Jurkat, Clone E6-1 (cell line): Measurements from ENCODE around the gene SMPX. TPM values are rescaled to one million over a fixed set of nuclear protein-coding genes. Genes with fewer than 3 reads are reported as not detected.
"Not testable (repeated sequence)": the region's sequence is repeated elsewhere in the genome, so short reads cannot be mapped to it uniquely, and the experiment has no call there.

Experiments used
- DNase-seq: peaks from one replicate; pipeline ENCODE4 v3.0.0-alpha.2; 2011; ENCODE audit warnings: low read depth, low spot score
- H3K4me3 ChIP-seq: 2 replicates; pipeline ENCODE4 v1.5.1; 2011; ENCODE audit warnings: mild to moderate bottlenecking, low read length, control low read depth, moderate library complexity
- polyA plus RNA-seq: library from polyadenylated mRNA; unstranded; fragments of >200 nt; gene quantifications from one replicate; pipeline ENCODE4 v1.2.1, GENCODE V29; 2012; ENCODE audit warnings: missing spikeins; ENCODE audit not compliant: insufficient read length, insufficient read depth

Gene SMPX
- not detected for polyA plus RNA-seq

DNA sequence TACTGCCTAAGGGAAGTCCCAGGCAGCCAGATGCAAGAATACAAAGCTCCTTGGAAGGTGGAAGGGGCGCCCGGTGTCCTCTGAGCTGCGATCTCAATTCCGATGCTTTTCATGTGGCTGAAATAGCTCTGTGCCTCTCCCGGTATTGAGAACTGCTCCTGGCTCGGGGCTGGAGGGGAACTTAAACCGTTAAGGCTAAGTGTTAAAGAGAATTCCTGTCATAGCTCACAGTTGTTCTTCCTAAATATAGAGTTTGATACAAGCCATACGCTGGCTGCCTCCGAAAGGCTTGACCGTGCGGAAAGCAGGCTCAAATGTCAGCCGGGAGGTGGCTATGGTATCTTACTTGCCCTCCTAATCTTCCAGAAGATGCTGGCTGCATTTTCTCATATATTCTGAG is at the start of gene SMPX:
Gene SMPX, minus strand, starts transcription at position 157 of the 400 bp plus-strand sequence. CDS start 3,826 bp downstream, outside the sequence.
- H3K4me3 ChIP-seq, result no peak within 1 kb of the TSS
- no peak for DNase-seq

DNA sequence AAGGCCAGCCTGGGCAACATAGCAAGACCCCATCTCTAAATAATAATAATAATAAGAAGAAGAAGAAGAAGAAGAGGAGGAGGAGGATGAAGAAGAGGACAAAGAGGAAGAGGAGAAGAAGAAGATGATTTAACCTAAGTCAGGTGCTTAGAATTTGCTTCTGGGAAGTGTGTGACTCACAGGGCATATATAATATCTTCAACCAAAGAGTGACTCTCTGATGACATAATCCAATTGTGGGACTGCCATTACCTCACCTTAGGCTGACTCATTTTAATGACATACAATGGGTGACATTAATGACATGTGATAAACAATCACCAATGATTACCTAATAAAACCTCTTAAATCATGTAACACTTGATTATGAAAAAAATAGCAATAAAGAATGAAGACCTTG is 48.8 kb upstream of the SMPX start:
- DNase-seq, result no peak
- H3K4me3 ChIP-seq, result no peak overlapping the region

DNA sequence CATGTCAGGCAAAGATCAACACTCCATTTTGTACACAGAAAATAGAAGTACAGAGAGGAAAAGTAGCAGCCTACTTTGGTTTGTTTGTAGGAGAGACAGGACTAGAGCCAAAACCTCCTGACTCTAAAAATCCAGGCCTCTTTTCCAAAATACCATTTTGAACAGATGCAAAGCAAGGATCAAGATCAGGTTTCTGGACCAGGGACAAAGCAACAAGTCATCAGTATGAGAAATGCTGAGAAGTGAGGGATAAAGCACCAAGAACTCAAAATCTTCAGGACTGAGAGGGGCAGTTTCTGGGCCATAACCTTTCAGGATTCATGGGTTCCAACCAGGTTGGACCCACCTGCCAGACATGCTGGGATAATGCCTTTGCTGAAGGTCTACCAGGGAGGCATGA is 44.9 kb upstream of the SMPX start:
- no peak for DNase-seq
- no peak overlapping the region for H3K4me3 ChIP-seq

DNA sequence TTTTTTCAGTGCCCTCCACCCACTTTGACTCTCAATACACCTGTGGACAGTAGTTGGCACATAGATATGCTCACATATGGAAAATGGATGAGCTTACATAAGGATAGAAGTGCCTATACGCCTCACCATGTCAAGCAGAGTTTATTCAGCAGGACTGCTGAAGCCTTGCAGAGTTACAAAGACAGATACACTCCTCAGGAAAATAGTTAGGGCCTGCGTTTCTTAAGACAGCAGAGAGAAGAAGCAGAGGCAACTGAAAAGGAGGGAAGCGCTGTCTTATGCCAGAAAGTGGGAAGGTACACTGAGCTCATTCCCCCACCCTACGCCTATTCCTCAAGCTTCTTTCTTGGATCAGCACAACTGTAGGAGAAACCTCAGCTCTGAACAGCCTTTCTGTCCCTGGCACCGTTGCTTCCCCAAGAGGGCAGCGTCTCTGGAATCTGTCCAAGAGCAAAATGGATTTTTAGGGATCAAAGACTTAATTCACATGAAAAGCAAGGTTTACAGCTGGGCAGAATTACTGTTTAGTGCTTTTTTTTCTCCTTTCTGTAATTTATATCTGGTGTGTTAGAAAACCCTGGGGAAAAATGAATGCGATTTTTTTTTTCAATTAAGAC is 44.2 kb upstream of the SMPX start:
- H3K4me3 ChIP-seq, result no peak overlapping the region
- DNase-seq, result no peak

DNA sequence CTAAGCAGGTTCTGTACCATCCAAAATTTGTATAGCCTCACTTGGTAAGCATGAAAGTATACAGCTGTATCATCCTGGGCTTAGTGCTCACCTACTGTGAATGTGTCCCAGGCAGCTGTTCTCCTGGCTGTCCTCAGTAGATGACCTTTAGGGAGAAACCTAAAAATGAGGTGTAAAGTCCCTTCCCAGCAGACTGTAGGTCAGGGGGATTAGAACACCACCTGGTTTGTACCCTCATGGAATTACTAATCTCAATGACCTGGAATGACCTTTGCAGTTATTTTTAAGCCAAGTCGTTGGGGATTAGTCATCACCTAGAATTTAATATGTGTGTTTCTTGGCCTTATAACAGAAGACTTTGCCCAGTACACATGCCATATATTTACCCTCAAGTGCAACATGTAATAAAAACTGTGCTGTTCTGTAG is 42.4 kb upstream of the SMPX start:
- no peak overlapping the region for H3K4me3 ChIP-seq
- DNase-seq, result no peak

DNA sequence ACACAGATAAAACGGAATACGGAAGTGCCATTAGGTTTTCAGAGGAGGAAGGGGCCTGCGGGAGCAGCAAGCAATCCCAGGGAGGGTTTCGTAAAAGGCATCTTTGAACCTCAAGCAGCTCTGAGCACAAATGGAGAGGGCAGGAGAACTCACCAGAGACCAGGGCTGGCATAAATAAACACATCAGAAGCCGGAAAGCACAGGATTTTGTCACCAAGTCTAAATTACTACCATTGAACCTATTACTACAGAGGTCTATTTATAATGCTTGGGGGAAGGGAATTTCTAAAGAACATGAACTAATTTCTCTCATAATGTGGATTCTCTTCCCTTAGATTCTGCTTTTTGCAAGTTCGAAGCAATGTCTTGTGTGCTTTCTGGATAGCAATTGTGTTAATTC is 41.9 kb upstream of the SMPX start:
- DNase-seq, result no peak
- no peak overlapping the region for H3K4me3 ChIP-seq

DNA sequence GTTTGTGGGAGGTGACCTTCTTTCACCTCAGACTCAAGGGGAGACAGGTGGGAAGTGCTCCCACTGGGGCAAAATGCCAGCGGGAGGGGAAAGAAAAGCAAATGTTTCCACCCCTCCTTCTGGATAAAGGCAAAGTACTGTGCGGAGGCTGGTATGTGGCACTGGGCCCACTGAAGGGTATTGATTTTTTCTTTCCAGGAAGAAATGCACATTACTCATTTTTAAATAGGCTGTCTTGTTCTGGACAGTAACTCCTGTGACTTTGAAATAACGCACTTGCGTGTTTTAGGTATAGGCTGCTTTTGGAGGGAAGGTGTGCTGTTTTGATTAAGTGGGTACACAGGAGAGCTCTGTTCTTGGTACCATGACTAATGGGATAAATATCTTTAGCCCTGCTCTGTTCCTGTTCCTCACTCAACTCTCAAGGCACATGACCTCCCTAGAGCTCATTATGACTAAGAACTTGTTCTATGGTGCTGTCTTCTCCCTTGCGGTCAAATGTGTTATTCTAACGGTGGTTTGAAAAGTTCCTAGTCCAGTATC is 40.8 kb upstream of the SMPX start:
- no peak overlapping the region for H3K4me3 ChIP-seq
- no peak for DNase-seq

DNA sequence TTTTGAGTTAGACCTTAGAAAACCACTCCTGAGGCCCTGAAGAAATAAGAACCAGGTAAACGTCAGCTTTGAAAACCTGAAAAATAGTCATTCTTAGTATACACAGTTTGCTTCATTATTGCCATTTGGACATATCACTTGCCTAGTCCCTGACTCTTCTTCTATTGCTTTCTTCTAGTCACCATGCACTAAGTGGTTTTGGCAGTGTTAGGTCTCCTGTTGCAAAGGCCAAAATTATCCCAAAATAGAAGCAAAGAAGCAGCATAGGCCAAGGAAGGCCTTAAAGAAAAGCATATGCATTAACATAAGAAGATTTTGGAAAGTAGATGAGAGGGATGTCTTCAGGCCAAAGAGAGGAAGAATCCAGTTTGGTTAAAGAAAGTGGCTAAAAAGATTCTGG is 24.1 kb upstream of the SMPX start:
- DNase-seq, result no peak
- H3K4me3 ChIP-seq, result no peak overlapping the region

DNA sequence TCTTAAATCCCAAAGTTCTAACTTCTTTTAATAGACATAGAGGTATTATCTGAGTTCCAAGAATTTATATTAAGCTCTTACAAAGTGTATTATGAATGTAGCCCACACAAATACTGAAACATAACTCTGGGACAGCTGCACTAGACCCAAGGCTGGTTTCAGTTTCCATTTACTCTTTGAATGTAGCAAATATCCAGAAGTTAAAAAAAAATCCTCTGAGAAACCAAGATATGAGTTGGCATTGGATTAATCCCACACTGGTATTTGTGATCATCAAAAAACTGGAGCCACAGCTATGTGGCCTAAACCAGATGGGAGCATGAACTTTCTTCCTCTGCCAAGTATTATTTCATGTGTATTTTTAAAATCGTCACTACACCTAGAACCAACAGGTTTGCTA is 23.6 kb upstream of the SMPX start:
- DNase-seq, result no peak
- no peak overlapping the region for H3K4me3 ChIP-seq

DNA sequence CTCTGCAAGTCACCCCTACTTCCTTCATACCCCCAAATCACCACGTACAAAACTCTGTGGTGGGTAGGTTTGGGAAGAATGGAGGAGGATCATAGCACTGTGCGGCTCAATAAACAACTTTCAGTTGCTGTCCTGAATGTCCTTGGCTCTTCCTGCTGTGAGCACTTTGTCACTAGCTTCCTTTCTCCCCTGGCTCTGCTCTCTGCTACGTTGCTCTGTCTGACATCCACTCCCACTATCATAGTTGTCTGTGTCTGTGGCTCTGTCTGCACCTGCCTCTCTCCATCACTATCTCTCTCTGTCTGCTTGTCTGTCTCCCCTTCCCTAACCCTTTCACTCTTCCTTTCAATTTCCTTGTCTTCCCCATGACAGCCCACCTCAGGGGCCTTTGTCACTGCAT is 21.2 kb upstream of the SMPX start:
- no peak overlapping the region for H3K4me3 ChIP-seq
- no peak for DNase-seq

DNA sequence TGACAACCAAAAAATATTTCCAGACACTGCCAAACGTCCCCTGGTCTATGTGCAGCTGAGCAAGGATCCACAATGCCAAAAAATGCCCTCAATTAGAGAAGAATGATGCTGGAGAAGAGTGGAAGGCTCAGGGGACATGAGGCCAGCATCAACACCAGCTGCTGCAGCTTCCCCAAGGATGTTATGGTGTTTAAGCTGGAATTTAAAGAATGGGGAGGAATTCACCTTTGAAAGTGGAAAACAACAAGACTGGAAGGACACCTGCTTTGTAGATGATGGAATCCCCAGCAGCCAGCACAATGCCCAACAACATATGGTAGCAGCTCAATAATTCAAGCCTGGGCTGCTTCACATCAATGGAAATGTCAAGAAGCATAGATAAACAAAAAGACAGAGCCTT is 20.3 kb upstream of the SMPX start:
- no peak for DNase-seq
- H3K4me3 ChIP-seq, result no peak overlapping the region

DNA sequence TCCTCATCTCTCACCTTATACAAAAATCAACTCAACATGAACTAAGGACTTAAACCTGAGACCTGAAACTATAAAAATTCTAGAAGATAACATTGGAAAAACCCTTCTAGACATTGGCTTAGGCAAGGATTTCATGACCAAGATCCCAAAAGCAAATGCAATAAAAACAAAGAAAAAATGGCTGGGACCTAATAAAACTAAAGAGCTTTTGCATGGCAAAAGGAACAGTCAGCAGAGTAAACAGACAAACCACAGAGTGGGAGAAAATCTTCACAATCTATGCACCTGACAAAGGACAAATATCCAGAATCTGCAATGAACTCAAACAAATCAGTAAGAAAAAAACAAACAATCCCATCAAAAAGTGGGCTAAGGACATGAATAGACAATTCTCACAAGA is 17.2 kb upstream of the SMPX start:
- H3K4me3 ChIP-seq, DNase-seq: not testable (repeated sequence)

DNA sequence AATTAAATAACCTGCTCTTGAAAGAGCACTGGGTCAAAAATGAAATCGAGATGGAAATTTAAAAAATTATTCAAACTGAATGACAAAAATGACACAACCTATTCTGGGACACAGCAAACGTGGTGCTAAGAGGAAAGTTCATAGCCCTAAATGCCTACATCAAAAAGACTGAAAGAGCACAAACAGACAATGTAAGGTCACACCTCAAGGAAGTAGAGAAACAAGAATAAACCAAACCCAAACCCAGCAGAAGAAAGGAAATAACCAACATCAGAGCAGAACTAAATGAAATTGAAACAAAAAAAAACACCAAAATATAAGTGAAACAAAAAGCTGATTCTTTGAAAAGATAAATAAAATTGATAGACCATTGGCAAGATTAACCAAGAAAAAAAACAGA is 15.1 kb upstream of the SMPX start:
- DNase-seq, result not testable (repeated sequence)

DNA sequence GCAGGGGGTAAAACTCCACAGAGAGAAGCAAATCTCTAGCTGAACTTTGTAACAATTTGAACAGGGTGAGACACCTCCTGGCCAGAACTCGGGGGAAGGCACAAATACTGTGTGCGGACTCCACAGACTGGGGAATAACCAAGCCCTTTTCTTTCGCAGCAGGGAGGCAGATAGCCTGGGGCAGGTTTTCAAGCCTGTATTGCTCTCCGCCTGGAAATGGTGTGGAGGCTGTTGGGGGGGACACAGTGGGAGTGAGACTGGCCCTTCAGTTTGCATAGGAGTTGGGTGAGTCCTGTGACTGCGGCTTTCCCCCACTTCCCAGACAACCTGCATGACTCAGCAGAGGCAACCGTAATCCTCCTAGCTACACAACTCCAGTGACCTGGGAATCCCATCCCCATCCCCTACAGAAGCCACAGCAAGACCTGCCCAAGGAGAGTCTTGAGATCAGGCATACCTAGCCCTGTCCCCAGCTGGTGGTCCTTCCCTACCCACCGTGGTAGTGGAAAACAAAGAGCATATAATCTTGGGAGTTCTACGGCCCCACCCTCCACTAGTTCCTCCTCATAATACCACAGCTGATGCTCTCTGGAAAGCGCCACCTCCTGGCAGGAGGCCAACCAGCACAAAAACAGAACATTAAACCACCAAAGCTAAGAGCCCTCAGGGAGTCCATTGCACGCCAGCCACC is 12.9 kb upstream of the SMPX start:
- H3K4me3 ChIP-seq, result no peak overlapping the region
- no peak for DNase-seq

More for the DNA sequence above, 15.1 kb upstream of the SMPX start:
- not testable (repeated sequence) for H3K4me3 ChIP-seq

DNA sequence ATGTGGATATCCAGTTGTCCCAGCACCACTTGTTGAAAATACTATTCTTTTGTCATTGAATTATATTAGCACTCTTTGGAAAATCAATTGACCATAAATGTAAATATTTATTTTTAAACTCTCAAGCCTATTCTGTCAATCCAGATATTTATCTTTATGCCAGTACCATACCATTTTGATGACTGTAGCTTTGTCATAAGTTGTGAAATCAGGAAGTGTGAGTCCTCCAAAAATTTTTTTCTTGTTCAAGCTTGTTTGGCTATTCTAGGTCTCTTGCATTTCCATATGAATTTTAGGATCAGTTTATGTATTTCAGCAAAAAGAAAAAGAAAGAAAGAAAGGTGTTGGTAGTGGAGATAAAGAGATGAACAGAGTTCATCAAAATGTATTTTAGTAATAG is 8.2 kb upstream of the SMPX start:
- no peak for DNase-seq
- H3K4me3 ChIP-seq, result no peak overlapping the region

DNA sequence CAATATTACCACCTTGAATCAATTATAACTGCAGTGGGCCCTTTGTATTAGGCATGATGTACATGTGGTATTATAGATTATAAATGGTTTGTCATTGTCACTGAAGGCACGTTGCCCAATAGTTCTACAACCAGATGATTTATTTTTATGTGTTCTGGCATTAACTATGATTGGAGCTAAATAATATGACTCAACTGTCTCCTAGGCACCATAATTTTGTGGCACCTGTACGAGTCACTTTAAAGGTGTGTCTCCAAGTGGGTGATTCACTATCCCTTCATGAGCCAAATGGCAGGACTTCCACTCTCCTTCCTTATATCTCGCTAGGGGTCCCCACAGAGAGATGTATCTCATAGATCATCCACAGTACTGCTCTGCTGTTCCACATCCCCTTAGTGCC is 6.1 kb upstream of the SMPX start:
- DNase-seq, result no peak
- no peak overlapping the region for H3K4me3 ChIP-seq

DNA sequence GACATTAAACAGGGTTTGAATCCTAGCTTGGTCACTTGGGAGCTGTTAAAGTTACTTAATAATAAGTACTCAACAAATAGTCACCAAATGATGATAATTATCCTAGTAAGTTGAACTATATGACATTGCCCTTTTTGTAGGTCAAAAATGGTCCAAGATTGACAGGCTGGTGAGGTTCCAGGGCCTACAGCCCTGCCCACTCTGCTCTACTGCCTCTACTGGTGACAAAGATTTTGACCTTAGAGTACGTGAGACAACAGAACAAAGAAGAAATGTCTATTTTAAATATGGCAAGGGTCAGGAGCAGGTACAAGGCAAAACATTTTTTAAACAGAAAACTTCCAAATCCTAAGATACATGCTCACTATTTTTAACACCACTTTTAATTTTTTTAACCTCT is 572 bp upstream of the SMPX start:
- no peak for DNase-seq
- no peak overlapping the region for H3K4me3 ChIP-seq

DNA sequence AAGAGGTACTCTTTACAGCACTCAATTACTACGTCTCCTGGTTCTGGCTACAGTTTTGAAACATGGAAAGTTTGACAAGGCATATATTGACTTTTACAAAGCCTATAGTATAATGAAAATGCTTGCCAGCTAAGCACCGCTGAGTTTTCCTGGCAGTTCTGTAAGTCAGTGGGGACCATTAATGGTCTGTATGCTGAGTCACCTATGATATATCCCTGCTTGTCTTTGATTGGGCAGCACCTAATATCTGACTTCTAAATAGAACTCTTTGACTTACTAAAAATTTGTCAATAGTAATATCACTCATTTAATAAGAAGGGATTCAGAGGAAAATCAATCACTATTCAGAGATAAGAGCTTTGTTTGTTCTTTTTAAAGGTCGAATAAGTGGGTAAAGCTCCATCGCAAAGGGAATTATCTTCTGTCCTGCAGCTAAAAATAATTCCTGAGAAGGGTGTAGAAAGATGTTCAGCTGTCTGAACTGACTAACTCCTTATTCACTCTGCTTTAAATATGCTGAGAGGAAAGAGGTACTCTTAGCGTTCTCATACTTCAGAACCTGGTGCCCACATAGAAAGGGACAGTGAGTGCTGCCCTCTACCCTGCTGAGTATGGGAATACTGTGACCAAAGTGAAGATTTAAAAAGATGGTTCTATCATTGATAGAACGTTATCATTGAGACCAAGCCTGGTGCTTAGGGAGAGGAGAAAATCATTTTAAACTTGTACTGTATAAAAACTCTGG is 959 bp downstream of the SMPX start:
- H3K4me3 ChIP-seq, result no peak overlapping the region
- DNase-seq, result no peak

DNA sequence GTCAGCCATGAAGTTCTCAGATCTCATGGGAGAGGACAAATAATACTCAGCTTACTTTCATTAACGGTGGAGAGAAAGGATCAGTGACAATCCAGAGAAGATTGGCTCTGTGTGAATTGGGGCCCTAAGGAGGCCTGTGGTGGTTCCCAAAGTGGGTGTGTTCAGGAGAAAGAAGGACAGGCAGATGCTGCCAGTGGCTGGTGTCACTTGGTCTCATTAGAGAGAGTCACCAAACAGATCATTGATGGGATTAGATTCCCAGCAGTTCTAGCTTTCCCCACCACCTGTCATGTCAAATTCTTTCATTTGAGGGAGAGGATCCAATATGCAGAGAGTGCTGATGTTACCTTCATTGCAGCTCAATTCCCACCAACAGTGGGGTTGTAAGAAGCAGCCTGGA is 8.0 kb downstream of the SMPX start:
- H3K4me3 ChIP-seq, result no peak overlapping the region
- no peak for DNase-seq

DNA sequence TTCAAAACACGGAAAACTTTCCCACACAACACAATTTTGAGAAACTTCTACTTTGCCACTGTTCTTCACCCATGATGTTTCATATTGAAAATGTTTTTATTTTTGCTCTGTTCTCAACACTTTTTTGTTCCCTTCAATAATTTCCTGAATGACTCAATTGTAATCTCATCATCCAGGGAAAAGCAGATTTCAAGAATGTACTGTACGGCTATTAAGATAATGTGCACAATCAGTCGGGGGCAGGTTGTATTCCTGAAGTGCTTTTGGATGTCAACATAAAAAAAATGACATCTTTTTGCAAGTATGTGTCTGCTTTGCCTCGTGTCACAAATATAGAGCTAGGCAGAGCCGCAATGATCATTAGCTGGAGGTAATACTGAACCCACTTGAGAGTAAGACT is 9.7 kb downstream of the SMPX start:
- no peak for DNase-seq
- no peak overlapping the region for H3K4me3 ChIP-seq
